G401 (cell line): ENCODE measurements around the gene ATG4A. TPM values are rescaled to one million over a fixed set of nuclear protein-coding genes. Genes with fewer than 3 reads are reported as not detected.

Experiments
- DNase-seq: peaks from one replicate; pipeline ENCODE4 v3.0.0-alpha.2; 2015; ENCODE audit warnings: low spot score
- in situ Hi-C: cut with HindIII; loops from 2 replicates; pipeline ENCODE4 v1.10.0; 2016; ENCODE audit warnings: low sequenced_read_pairs, mixed read lengths
- total RNA-seq: library from RNA; depleted of rRNA; stranded (reverse); fragments of >200 nt; shearing (Covaris generic); gene quantifications from 2 replicates; pipeline ENCODE4 v1.2.3, GENCODE V29; 2014

The ATG4A gene
- total RNA-seq, 1 experiment from 2014 or later = 12.7 TPM

GRCh38 chrX:108117988-108118387 is 26.4 kb downstream of the ATG4A start:
- in situ Hi-C loops = no loop called here
- DNase-seq = peak; percentile 1

GRCh38 chrX:108121291-108121690 is 29.7 kb downstream of the ATG4A start:
- in situ Hi-C loops = no loop called here
- no peak for DNase-seq

- in situ Hi-C loops = no loop called here
These were observed 31.2 kb downstream of the ATG4A start for GRCh38 chrX:108122748-108123147.

GRCh38 chrX:108123591-108124366 is 32.2 kb downstream of the ATG4A start:
- peak; percentile 70 for DNase-seq
- in situ Hi-C loops = no loop called here

More at GRCh38 chrX:108122748-108123147, 31.2 kb downstream of the ATG4A start:
- DNase-seq = peak; percentile 8

- in situ Hi-C loops = no loop called here
- no peak for DNase-seq
These were observed 35.1 kb downstream of the ATG4A start for GRCh38 chrX:108126661-108127060.

- DNase-seq = no peak
- in situ Hi-C loops = no loop called here
These were observed 35.6 kb downstream of the ATG4A start for GRCh38 chrX:108127152-108127551.

GRCh38 chrX:108130889-108131288 is 39.3 kb downstream of the ATG4A start:
- in situ Hi-C loops = no loop called here
- DNase-seq = no peak

GRCh38 chrX:108131471-108131870 is 39.9 kb downstream of the ATG4A start:
- DNase-seq = no peak
- in situ Hi-C loops = no loop called here

- DNase-seq = no peak
- in situ Hi-C loops = no loop called here
These were observed 40.5 kb downstream of the ATG4A start for GRCh38 chrX:108132034-108132433.

- in situ Hi-C loops = no loop called here
- DNase-seq = no peak
These were observed 41.3 kb downstream of the ATG4A start for GRCh38 chrX:108132876-108133275.

GRCh38 chrX:108134724-108135123 is 43.1 kb downstream of the ATG4A start:
- DNase-seq = no peak
- in situ Hi-C loops = no loop called here

GRCh38 chrX:108138814-108139702 is 47.5 kb downstream of the ATG4A start:
- in situ Hi-C loops = no loop called here
- DNase-seq = no peak

- in situ Hi-C loops = no loop called here
- DNase-seq = no peak
These were observed 56.9 kb downstream of the ATG4A start for GRCh38 chrX:108148524-108148923.

- in situ Hi-C loops = no loop called here
- no peak for DNase-seq
These were observed 64.5 kb downstream of the ATG4A start for GRCh38 chrX:108156082-108156481.

GRCh38 chrX:108156934-108157466 is 65.4 kb downstream of the ATG4A start:
- DNase-seq = no peak
- in situ Hi-C loops = no loop called here

- no peak for DNase-seq
- in situ Hi-C loops = no loop called here
These were observed 66.0 kb downstream of the ATG4A start for GRCh38 chrX:108157628-108158027.

- DNase-seq = no peak
- in situ Hi-C loops = no loop called here
These were observed 67.6 kb downstream of the ATG4A start for GRCh38 chrX:108159028-108159670.

- in situ Hi-C loops = no loop called here
- DNase-seq = no peak
These were observed 68.7 kb downstream of the ATG4A start for GRCh38 chrX:108160309-108160708.

- DNase-seq = no peak
- in situ Hi-C loops = no loop called here
These were observed 70.7 kb downstream of the ATG4A start for GRCh38 chrX:108162265-108162664.
